HG03108 (cell line): ENCODE data around the gene F10.
"Not testable (repeated sequence)": the region's sequence is repeated elsewhere in the genome, so short reads cannot be mapped to it uniquely, and the experiment has no call there.

Source experiments
- ATAC-seq: cut with Tn5 transposase; IDR thresholded peaks from one replicate; pipeline ENCODE4 v1.9.1; 2021; ENCODE audit warnings: moderate library complexity; ENCODE audit not compliant: unreplicated experiment

F10 gene

GRCh38 chr13:113122550-113123225 is at the start of gene F10:
TSS of gene F10 (plus strand) at chr13:113122799. CDS start at chr13:113122856, 57 bp downstream.
- ATAC-seq: no peak

DNA sequence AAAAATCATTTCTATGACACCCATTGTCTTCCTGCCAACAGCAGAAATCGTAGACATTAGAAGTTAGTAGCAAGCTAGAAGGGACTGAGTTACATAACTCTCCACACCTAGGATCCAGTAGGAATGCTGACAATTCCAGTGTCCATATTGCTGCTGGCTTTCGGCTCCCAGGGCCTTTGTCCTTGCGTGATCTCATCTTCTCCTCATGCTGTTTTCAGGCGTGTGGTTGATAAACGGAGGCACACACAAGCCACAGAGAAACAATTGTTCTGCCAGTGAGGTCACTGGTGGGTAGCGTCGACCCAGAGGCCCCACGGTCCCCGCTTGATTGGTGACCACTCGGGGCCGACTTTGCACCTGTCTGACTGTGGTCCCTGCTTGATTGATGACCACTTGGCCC is 48.7 kb upstream of the F10 start:
- no peak for ATAC-seq

DNA sequence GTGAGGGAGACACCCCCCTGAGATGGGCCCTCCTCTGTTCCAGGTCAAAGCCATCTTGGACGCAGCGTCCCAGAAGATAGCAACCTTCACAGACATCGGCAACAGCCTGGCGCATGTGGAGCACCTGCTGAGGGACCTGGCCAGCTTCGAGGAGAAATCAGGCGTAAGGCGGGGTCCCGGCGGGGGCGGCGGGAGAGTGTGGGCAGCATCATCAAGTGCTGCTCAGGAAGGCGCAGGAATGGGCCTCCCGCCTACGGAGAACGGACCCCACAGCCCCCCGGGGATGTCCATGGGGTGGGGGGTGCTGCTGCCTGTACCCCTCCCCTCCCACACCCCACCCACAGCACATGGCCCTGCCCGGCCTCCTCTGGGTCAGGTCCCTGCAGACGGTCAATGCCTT is 48.2 kb upstream of the F10 start:
- no peak for ATAC-seq

GRCh38 chr13:113074876-113075275 is 47.7 kb upstream of the F10 start:
- no peak for ATAC-seq

DNA sequence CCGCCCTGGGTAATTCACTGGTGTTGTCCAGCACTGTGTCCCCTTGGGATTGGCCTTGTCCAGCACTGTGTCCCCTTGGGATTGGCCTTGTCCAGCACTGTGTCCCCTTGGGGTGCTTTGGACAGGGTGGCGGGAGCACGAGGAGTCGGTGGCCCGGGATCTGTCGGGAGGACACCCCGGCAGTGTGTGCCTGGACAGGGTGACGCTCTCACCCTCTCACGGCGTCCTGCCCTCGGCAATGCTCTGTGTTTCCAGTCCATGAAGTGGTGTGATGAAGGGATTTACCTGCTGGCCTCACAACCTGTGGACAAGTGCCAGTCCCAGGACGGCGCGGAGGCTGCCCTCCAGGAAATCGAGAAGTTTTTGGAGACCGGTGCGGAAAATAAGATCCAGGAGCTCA is 46.9 kb upstream of the F10 start:
- no peak for ATAC-seq

GRCh38 chr13:113076681-113077401 is 45.8 kb upstream of the F10 start:
- ATAC-seq: no peak

DNA sequence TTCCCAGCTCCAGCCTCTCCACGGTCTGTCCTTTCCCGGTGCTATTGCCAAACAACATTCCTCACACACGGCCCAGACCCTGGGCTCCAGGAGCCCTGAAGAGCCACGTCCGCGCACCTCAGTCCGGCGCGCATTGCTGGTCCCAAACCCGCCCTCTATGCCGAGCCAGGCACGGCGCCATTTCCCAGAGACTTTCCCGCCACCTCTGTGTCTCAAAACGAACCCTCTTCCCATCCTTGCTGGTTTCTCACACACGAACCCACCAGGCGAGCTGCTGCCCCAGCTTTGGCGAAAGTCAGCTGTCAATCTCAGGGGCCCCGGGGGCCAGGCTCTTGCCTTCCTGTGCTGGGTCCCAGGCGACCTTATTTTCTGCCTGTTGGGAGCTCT is 45.0 kb upstream of the F10 start:
- ATAC-seq: no peak

DNA sequence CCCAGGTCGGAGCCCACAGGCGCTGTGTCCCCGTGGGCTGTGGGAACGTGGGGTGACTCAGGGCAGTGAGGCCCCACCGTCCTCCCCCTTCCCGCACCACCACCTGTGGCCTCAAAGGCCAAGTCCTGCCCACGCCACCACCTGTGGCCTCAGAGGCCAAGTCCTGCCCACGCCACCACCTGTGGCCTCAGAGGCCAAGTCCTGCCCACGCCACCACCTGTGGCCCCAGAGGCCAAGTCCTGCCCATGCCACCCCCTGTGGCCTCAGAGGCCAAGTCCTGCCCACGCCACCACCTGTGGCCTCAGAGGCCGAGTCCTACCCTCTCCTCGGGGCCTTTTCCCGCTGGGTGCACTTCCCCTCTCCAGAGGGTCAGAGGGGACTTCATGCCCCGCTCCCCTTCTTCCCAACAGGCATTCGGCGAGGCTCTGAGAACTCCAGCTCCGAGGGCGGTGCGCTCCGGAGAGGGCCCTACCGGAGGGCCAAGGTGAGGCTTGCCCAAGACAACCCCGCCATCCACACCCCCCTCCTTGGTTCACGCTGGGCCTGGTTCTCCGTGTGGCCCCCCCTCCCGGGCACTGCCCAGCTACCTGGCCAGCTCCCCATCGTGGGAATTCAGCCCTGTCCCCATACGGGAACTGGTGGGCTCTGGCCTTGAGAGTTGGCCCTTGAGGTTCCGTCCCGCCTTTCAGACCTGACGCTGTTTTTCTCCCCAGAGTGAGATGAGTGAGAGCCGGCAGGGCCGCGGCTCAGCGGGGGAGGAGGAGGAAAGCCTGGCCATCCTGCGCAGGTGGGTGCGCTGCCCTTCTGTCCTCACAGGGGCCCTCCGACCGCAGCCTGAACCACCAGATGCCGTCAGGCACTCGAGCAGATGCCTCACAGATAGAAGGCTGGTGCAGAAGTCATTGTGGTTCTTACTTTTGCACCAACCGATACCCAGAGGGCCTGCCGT is 44.4 kb upstream of the F10 start:
- no peak for ATAC-seq

DNA sequence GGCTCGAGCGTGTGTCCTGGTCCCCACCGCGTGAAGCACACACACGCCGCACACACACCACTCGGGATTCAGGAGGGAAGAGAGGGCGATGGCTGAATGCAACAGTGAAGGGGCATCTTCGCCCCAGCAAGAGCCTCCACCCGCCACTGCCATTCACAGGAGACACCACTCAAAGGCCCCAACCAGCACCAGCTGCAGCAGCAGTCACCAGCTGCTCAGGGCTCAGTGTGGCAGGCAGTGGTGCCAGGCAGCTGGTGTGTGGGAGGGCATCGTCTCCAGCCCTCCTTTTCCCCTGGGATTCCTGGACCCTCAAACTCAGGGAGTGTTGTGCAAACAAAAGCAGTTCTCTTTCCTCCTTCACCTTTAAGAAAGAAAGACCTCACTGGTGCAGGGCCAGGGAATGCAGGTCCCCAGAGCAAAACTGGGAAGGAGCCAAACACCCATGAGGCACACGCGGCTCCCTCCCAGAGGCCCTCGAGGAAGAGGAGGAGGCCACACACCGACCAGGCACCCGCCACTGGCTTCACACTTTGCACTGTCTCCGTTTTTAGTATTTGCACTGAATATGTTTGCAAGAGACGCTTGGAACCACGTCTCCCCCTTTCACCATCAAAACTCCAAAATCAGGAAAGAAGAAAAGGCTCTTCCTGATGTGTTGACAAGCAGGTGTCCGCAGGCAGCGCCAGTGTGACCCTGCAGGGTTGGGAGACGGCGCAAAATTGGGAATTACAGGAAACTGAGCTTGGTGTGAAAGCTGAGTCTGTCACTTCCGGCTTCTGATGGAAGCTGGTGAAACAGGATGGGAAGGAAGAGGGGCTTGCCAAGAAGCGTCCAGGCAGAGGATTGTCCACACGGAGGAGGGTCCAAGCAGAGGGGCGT is 43.5 kb upstream of the F10 start:
- ATAC-seq: no peak

GRCh38 chr13:113079781-113080080 is 42.9 kb upstream of the F10 start:
- ATAC-seq: not testable (repeated sequence)

- ATAC-seq: no peak
These were observed 42.2 kb upstream of the F10 start for GRCh38 chr13:113080361-113080831.

GRCh38 chr13:113080901-113081521 is 41.6 kb upstream of the F10 start:
- ATAC-seq: no peak

DNA sequence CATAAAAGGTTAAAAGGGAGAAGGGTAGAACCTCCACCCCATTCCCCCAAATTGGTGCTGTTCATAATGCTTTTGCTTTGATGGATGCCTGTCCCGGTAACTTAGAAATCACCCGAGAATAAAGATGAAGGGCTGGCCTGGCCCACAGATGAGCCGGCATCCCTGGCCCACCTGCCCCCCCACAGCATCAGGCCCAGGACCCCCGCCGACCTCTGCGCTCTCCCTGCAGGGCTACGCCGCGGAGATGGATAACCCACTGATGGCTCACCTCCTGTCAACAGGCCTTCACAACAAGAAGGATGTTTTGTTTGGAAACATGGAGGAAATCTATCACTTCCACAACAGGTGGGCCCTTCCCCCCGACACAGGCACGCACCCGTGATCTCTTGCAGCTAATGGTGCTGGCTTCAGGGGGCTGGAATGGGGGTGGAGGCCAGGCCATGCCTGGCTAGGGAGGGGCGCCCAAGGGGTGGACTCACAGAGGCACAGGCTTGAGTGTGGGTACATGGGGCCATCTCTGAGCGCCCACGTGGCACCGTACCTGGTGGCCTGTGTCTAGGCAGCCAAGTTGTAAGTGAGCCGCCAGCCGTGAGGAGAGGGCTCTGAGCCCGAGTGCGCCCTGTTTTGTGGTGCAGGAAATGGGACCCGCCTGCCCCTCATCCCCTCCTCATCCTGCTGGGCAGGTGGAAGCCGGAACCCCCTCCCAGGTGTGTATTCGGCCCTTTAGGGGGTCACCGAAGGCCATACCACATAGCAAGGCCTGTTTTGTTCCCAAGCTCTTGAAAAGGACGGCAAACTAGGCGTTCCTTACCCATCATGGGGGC is 40.2 kb upstream of the F10 start:
- ATAC-seq: no peak

DNA sequence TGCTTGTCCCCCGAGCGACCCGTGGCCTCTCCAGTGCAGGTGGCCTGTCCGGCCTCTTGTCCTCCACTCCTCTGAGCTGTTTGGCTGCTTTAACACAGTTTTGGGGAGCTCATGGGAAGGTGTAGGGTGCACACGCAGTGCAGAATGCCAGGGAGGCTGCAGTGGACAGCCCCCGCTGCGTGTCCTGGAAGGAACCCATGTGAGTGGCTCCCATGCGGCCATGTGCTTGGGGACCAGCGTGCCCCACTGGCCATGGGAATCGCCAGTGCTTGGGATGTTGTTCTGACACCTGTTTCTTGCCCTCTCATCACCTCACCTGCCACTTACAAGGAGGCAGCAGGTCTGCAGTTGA is 39.6 kb upstream of the F10 start:
- no peak for ATAC-seq

DNA sequence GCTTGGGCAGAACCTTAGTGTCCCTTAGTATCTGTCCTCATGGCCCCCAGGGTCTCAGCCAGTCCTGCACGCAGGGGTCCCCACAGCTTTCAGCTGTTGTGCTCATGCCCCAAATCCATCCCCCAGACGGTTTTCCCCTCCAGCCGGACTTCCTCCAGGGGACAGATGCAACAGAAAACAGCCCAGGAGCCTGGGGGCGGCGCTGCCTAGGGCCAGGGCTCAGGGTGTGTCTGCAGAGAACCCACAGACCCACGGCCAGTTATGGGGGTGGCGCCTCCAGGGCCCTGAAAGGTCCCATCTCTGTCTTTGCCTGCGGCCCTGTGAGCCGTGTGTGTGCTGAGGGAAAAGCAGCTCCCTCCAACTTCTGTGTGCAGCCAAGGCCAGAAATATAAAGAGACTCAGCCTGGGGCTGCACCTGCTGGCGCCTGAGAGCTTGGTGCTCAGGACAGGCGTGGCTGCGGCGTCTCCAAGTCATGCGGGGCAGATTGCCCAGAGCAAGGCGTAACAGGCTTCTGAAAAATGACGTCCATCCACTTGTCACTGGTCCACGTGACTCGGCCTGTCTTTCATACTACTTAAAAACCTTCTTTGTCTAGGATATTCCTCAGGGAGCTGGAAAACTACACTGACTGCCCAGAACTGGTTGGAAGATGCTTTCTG is 39.1 kb upstream of the F10 start:
- ATAC-seq: no peak

DNA sequence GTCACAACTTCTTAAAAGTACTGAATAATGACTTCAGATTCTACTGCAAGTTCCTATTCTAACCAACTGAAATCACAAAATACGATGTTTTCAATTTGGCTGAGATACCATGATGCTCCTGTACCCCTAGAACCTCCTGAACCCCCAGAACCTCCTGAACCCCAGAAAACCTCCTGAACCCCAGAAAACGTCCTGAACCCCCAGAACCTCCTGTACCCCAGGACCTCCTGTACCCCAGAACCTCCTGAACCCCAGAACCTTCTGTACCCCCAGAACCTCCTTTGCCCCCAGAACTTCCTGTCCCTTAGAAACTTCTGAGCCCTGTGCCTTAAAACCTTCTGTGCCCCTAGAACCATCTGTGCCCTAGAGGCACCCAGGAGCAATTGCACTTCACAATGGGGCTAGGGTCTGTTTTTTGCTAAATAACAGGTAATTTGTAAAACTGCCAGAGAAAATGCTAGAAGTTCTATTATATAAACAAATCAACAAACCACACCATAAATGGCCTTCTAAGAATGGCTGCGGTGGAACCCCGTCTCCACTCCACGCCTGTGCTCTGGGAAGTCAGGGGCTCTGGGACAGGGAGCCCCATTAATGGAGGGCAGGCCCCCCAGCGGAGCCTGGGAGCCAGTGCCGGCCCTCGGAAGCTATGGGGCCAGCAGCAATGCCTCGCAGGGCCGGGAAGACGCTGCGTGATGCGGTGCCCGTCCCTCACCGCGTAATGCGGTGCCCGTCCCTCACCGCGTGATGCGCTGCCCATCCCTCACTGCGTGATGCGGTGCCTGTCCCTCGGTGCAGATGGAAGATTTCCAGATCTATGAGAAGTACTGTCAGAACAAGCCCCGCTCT is 38.3 kb upstream of the F10 start:
- ATAC-seq: no peak

DNA sequence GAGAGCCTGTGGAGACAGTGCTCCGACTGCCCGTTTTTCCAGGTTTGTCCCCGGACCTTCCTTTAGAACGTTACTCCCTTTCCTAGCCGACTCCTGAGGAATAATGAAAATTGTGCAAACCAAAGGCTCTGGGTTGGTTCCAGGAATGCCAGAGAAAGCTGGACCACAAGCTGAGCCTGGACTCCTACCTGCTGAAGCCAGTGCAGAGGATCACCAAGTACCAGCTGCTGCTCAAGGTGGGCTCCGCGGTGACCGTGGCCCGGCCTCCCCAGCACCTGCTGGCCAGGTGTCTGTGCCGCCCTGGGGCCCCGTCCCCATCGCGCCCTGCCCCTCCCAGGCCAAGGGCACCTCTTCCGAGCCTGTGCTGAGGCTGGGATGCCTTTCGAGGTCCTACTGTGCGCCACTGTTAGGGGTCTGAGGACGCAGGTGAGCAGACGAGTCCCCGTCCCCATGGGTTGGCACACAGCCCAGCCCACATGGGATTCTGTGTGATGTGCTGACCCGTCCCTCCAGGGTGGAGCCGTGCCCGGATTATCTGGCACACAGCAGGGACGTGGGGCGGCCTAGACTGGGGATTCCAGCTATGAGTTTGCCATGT is 37.6 kb upstream of the F10 start:
- no peak for ATAC-seq
